ENCODE data around the gene COL8A1.

The COL8A1 gene

DNA sequence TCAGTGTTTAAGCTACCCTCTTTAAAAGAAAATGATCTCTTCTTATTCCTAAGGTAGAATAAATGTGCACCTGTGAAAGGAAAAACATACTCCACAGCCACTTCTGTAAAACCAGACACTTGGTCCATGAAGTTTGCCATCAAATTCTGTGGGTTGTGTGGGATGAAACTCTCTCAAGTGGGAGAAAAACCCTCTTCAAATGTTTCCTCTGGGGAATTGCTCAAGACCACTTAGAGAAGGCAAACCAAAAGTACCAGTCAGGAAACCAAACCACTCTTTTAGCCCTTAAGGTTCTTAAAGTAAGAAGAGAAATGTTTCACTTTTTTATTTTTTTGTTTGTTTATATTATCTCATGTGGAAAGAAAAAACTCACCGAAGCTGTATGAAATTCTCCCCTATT, 1.2 kb downstream of the COL8A1 start:
- no peak for DNase-seq (ENCODE audit: low read depth in 4 of 4, low spot score in 1 of 4)

DNA sequence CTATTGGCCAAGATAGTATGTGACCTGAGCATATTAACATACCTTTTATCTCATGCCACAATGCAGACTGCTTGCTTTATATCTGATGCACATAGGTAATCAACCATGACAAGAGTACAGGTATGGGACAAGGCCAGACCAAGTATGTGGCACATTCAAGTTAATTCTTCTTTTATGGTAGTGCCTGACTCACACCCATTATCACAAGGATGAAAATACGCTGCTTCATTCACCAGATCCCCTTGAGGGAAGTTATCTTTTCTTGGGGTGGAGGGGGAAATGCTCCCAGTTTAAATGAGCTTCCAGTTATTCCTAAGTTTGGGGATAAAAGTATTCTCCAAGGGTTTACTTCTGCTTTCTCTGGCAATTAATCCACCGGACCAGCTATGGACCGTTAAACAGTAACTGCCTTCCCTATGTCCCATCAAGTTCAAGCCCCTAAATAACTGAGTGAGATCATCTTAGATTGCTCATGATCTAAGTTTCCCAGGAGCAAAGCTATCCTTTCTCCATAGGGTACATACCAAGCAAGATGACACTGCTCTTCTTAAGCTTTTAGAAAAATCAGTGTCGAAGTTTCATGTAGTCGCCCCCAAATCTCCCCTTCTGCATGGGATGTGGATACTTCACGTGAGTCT, 1.9 kb downstream of the COL8A1 start:
- DNase-seq (ENCODE audit: low read depth in 4 of 4, low spot score in 1 of 4) = no peak

DNA sequence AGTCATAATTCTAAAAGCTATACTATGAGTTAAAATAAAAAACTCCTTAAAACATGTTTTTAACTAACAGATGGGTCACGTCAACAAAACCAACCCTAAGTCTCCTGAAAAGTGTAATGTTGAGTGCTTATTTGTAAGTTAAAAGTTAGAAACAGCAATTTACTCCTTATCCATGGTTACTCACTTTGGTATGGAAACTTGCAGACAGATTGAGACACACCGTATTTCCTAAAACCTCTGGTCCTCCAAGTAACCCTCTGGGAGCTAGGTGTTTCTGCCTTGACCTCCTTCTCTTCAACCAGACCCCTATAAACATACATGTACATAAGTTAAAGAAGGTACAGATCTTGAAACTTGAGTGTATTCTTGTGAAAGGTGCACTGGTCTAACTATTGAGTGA, 3.1 kb downstream of the COL8A1 start:
- no peak for DNase-seq (ENCODE audit: low read depth in 4 of 4, low spot score in 1 of 4)

DNA sequence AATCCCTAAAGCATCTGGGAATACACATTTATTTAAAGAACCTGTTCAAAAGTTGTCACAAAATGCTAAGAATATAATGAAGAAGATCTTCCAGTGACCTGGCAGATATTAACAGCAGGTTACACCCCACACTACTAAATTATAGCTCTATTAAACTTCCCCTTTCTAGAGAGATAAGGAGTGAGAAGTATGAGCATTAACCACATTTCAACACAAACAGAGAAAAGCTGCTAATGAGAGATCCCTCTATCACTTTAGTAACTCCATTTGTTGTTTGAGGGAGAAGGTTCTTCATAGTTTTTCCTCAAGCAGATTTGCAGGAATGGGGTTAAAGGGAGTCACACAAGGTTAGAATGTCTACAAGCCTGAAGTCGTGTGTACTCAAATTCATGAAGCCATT, 3.6 kb downstream of the COL8A1 start:
- no peak for DNase-seq (ENCODE audit: low read depth in 4 of 4, low spot score in 1 of 4)

DNA sequence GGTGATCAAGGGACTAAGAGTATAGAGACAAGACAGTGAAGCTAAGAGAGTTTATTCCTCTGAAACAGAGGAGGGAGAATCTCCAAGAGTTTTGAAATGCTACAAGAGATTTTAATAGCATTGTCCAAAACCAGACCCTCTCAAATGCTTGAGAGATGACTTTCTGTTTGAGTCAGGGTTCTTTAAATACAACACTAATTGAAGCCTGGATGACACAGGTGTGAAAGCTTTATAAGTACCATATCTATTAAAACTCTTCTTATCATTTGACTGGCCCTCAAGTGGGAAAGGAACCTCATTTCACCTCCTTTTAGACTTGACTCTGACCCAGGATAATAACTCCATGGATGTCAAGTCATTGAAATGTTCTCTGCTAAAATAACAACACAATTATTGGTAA, 5.6 kb downstream of the COL8A1 start:
- no peak for DNase-seq (ENCODE audit: low read depth in 4 of 4, low spot score in 1 of 4)

DNA sequence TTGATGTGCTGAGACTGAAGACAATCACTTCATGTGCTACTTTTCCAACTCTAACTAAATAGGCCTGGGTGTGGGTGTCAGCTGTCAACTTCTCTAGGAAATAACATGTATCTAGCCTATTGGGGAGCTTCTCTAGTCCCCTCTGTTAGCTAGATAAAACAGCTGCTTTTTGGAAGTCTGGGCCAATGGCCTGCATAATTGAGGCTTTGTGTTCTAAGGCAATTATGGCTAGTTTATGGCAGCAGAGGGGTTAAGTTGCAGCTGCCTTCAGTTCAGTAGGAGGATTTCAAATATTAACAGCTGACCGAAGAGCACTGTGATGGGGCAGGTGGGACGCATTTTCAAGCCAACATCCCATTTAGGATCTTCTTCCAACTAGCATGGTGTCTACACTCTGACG, 6.4 kb downstream of the COL8A1 start:
- DNase-seq (ENCODE audit: low read depth in 4 of 4, low spot score in 1 of 4) = no peak

DNA sequence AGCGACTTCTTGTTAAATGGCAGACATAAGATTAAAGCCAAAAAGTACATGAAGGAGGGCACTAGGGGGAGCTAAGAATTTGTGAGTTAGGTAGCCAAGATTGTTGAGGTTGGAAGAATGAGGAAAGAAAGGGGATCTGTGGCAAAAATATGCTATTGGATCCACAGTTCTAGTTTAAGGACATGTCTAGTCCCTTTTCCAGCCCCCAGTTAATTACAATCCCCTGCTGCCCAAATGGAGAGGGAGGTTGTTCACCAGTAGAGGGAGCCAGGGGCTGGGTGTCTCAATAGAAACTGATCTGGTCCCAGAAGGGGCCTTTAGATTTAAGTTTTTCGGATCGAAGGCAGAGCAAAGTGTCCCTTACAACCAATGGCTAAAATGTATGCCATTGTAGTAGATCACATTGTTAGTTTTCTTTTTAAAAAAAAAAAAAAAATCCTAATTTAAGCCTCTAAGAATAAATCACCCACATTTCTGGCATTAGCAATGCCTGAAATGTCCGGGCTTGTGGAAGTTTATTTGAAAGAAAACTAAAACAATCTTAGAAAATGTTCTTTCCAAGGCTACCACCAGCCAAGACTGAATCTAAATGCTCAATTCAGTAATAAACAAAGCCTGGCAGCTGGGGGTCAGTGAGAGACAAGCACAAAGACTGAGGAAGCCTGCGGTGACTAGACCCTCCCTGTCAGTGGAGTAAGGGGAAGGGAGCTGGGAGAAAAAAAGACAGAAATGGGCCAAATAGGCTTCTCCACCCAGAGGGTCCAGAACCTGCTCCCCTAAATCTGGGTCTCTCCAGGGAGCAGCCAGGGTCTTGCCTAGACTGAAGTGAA, 7.1 kb downstream of the COL8A1 start:
- no peak for DNase-seq (ENCODE audit: low read depth in 4 of 4, low spot score in 1 of 4)

DNA sequence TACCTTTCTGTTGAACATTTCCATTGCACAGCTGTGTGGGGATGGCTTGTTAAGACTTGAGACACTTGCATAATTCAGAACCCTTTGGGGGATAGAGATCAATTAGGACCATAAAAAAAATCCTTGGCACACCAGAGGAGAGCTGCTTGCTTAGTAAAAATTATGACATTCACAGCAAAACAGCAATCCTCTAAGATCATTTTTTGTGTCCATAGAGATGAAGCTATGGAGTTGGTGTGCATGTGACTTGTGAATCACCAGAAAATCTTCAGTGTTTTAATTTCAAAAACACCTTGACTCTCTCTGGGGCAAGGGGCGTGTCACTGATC, 7.7 kb downstream of the COL8A1 start:
- DNase-seq (ENCODE audit: low read depth in 4 of 4, low spot score in 1 of 4) = no peak

DNA sequence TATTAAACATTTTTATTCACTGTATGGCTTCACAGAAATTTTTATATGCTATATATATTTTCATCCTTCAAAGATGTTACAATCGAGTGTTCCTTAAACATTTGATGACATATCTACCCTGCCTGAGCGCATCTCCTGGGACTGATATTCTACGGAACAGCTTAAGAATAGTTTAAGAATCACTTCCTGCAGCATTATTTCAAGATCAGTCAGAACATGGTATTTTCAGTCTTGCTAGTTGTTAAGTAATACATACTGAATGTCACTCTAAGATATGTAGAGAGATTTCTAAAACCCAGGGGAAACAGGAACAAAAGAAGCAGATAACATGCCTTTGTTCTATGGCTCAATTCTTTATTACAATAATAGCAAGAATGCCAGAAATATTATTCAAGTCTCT, 8.7 kb downstream of the COL8A1 start:
- no peak for DNase-seq (ENCODE audit: low read depth in 4 of 4, low spot score in 1 of 4)

DNA sequence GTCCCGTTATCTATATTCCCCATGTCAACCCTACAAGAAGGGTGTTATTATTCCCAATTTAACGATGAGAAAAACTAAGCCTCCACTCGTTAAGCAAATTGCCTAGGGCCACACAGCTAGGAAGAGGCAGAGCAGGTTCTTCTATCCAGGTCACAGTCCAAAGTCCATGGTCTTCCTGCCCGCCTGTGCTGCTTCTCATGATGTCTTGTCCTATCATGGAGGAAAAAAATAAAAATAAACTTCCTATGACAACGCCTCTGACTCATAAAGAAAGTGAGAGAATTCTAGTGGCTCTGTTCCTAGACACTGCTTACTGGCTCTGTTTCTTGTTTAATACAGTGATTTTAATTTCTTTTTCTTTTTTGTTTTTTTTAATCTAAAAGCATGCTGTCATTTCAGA, 9.7 kb downstream of the COL8A1 start:
- DNase-seq (ENCODE audit: low read depth in 4 of 4, low spot score in 1 of 4) = no peak

DNA sequence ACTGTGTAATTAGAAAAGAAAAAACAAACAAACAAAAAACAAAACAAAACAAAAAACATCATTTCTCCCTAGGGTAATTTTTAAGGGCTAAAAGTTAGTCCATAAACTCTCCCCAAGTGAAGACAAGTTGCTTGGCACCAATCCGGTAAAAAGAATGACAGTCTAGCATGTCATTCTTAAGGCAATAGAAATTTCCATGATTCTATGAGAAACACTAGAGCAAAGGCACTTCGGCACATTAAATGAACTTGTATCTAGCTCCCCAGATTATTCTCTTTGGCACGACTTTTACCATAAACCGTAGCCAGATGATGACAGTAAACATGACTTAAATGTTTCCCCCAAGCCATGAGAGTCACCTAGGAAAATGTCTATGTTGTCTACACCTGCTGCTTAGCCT, 10.1 kb downstream of the COL8A1 start:
- DNase-seq (ENCODE audit: low read depth in 4 of 4, low spot score in 1 of 4) = no peak

DNA sequence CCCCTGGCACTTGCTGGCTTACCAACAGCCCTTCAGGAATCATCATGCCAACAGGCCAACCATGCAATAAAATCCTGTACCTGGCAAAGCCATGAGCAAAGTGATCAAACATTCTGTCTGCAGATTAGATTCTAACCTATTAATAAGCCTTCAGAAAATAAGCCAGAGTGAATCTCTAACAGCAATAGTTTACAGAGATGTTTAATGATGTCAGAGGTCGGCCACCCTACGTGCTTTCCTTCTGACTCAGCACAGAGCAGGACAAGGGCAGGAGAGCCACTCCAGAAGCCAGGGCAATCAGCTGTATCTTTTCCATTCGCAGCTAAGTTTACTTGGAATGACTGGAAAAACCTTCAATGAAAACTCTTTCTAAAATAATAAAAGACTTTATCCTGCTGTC, 13.1 kb downstream of the COL8A1 start:
- DNase-seq (ENCODE audit: low read depth in 4 of 4, low spot score in 1 of 4) = no peak

DNA sequence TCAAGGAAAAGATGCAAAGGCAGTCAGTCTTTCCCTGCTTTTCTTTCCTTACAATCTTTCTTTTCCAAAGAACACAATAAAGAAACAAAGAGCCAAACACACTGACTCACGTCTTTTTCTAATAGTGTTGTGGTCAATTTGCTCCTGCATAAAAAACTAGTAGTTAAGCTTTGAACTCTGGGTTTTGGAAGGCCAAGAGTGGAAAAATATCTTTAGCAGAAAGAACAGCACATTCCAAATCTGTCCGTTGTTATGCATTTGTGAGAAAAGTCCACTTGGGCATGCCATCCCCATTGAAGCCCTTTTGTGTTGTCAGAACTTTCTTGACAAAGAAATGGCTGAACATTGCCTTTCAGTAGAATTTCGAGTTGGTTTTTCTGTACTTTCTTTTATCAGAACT, 18.2 kb downstream of the COL8A1 start:
- no peak for DNase-seq (ENCODE audit: low read depth in 4 of 4, low spot score in 1 of 4)

DNA sequence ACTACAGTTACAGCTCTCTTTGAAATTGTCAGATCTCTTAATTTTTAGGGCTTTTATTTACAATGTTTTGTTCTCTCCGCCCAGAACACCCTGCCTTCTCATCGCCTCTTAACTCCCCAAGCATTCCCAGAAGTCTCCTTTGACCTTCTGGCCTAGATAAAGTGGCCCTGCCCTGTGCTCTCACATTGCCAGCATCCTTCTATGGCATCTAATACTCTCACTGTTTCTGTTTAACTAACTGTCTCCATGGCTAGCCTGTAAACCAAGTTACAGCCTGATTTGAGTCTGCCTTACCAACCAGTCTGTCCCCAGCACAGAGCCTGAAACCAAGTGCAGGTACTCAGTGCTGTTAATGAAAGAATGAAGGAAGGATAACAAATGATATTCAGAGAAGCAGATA, 19.9 kb downstream of the COL8A1 start:
- no peak for DNase-seq (ENCODE audit: low read depth in 4 of 4, low spot score in 1 of 4)

DNA sequence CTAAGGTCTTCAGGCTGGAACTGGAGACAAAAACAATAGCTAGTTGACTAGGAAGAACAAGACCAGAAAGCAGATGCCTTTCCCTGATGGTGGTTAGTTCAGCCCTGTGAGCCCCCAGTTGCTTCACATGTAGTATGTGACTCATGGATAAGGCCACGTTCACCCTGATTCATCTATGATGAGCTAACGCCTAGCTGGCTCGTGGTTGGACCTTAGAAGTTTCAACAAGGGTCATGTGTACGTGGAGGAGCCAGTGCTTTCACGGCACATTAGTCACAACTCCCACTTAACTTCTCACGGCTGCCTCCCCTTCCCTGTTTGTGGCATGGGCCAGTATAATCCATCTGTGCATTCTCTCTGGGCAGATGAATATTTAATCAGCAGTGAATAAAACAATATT, 20.6 kb downstream of the COL8A1 start:
- DNase-seq (ENCODE audit: low read depth in 4 of 4, low spot score in 1 of 4) = no peak

DNA sequence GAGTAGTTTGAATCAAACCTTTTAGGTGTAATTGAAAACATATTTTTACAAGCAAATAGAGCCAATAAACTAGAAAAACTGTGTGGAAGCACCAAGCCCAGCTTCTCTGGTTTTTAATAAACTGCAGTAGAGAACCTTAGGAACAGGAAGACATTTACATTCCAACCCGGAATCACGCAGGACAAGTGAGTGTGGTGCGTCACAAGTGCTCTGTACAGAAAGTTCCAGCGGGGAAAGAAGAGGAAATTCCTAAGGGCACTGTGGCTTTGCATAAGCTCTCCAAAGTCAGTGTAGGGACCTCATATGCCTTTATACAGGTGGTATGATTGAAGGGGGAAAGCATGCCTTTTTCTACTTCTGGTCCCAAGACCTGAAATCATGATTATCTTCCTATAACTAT, 21.6 kb downstream of the COL8A1 start:
- no peak for DNase-seq (ENCODE audit: low read depth in 4 of 4, low spot score in 1 of 4)

DNA sequence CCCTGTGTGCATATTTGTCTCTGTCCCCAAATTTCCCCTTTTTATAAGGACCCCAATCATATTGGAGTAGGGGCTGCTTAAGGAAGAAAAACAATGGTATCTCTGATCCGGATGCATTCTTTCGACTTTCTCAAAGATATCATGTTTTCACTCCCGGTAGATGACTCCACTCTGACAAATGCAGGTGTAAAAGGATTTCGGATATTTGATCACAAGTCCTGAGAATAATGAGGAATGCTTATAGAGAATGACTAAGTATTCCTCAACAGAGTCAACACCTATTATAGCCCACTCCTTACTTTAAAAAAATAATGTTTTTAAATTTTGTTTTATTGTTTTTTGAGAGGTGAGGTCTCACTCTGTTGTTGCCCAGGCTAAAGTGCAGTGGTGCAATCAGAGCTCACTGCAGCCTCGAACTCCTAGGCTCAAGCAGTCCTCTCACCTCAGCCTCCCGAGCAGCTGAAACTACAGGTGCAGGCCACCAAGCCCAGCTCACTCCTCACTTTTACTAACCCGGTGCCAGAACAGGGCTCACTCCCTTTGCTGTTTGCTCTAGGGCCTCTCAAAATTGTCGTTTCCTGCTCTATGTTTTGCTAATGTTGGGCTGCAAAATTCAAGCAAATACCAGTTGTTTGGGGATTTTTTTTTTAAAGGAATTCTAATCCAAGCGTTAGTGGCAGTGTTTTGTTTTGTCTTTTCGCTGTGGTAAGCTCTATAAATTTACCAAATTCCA, 24.6 kb downstream of the COL8A1 start:
- DNase-seq (ENCODE audit: low read depth in 4 of 4, low spot score in 1 of 4) = no peak

DNA sequence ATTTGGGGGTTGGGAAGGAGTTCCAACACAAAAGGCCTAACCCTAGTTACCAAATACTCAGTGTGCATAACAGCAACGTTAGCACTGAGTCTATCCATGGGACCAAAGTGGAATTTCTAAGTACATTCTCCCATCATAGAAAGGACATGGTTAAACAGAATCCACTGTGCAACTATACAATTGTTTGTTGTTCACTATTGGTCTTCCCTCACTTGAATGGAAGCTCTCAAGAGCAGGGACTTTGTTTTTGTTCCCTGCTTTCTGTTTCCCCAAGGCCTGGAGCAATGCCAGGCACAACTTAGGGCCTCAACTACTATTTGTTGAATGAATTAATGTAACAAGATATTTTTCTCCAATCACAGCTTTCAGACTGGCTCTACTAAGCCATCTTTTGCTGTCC, 25.6 kb downstream of the COL8A1 start:
- DNase-seq (ENCODE audit: low read depth in 4 of 4, low spot score in 1 of 4) = no peak

DNA sequence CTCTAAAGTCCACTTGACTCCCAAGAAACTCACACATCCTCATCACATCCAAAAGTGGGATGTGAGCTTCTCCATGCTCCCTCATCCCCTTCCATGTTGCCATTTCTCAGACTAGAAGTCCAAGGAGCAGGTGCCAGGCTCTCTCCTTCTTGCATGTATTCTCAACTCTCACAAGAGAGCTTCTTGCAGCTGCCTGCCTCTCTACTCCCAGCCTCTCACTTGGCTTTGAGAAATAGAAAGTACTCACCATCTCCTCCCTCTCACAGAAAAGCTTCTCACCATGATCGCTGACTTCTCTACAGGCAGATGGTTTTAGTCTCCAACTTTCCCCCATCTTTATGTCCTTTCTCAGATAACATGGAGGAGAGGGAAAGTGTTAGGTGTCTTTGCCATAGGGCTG, 26.6 kb downstream of the COL8A1 start:
- no peak for DNase-seq (ENCODE audit: low read depth in 4 of 4, low spot score in 1 of 4)

DNA sequence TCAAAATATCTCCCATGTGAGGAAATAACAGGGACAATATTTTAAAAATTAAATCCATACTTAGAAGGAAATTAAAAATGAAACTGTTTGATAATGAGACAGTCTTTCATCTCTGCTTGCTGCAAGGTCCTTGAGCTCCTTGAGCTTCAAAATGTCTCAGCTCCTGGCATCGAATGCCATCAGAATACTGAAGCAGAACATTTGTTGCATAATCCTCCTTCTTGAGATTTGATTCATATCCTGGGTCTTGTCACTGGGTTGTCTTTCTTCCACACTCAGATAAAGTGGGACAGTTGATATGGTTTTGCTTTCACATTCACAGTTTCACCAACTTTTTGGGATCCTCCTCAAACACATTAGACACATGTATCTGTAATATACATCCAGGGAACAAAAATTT, 27.8 kb downstream of the COL8A1 start:
- DNase-seq (ENCODE audit: low read depth in 4 of 4, low spot score in 1 of 4) = no peak

DNA sequence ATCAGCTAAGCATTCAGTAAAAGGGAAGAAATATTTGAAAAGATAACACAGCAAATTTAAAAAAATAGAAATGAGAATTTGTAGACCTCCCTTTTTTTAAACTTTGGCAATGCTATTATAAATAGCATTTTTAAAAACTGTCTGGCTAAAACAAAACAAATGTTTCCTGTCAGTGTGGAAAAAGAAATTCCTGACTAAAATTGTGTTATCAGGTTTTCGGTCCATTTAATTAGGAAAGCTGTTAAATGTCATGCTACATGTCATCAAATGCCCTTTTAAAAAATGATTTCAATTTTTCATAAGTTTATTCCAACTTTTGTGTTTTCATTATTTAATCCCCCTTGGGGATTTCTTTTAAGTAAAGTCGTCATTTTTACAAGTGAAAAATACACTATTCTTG, 29.6 kb downstream of the COL8A1 start:
- DNase-seq (ENCODE audit: low read depth in 4 of 4, low spot score in 1 of 4) = no peak

DNA sequence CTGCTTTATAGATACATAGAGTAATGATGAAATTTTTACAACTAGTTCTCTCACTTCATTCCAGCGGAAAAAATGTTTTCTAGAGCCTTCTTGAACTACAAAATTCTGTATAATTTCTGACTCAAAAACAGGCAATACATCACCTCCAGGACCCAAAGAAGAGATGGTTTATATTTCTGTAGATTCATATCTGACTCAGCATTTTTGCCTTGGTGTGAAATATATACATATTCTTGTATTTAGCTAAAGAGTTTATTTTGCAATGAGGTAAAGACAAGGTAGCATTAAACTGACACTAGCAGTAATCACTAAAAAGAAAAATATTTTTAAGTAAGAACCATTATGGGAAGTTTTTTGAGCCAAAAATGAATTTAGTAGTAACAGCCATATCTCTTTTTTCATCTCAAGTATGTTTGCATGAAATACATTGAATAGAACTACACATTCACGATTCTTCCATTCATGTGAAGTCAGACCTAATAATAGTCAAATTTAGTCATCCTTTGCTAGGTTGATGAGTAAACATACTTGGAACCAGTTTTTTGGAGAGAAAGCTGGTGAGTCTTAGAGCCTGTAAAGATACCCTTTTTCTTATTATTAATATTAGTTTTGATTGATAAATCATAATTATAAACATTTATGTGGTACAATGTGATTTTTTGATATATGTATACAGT, 31.6 kb downstream of the COL8A1 start:
- DNase-seq (ENCODE audit: low read depth in 4 of 4, low spot score in 1 of 4) = no peak

All from stimulated activated CD4-positive, alpha-beta T cell treated with anti-CD3 and anti-CD28 coated beads, Interleukin-1b, Interleukin-23, amount 100 ng/mL, for 24 hours (primary cell).